Parathyroid adenoma (tissue), 2 donors: ENCODE data around the gene DYRK2.

Experiments
- H2AFZ ChIP-seq: fragments of 300-600 bp; sonication (generic); one replicate; pipeline ENCODE4 v1.7.0; 2017; ENCODE audit warnings: antibody characterized with exemption, mild to moderate bottlenecking
- H3K27ac ChIP-seq: fragments of 300-600 bp; sonication (generic); one replicate; pipeline ENCODE4 v1.7.0; 2017
- H3K27me3 ChIP-seq: fragments of 300-600 bp; sonication (generic); one replicate; pipeline ENCODE4 v1.7.0; 2017; ENCODE audit warnings: low read length; ENCODE audit not compliant: control insufficient read depth, insufficient read depth
- H3K36me3 ChIP-seq: fragments of 300-600 bp; sonication (generic); one replicate; pipeline ENCODE4 v1.7.0; 2017; ENCODE audit warnings: low read length; ENCODE audit not compliant: control insufficient read depth, insufficient read depth
- H3K4me1 ChIP-seq: fragments of 300-600 bp; sonication (generic); one replicate; pipeline ENCODE4 v1.7.0; 2017; ENCODE audit warnings: control low read depth
- H3K4me2 ChIP-seq: fragments of 300-600 bp; sonication (generic); one replicate; pipeline ENCODE4 v1.7.0; 2017; ENCODE audit warnings: low read length
- H3K4me3 ChIP-seq: fragments of 300-600 bp; sonication (generic); one replicate; pipeline ENCODE4 v1.7.0; 2017; ENCODE audit warnings: low read depth, low read length
- H3K79me2 ChIP-seq: fragments of 300-600 bp; sonication (generic); one replicate; pipeline ENCODE4 v1.7.0; 2017; ENCODE audit warnings: control low read depth
- H3K9ac ChIP-seq: fragments of 300-600 bp; sonication (generic); one replicate; pipeline ENCODE4 v1.7.0; 2017; ENCODE audit warnings: mild to moderate bottlenecking
- H3K9me3 ChIP-seq: fragments of 300-600 bp; sonication (generic); one replicate; pipeline ENCODE4 v1.7.0; 2017; ENCODE audit warnings: low read length; ENCODE audit not compliant: control insufficient read depth
- CTCF ChIP-seq: fragments of 300-600 bp; sonication (generic); IDR thresholded peaks from one replicate; pipeline ENCODE4 v1.7.0; 2017; ENCODE audit warnings: antibody characterized with exemption, mild to moderate bottlenecking
- donor health status: primary hyperparathyroidism.

The DYRK2 gene

DNA sequence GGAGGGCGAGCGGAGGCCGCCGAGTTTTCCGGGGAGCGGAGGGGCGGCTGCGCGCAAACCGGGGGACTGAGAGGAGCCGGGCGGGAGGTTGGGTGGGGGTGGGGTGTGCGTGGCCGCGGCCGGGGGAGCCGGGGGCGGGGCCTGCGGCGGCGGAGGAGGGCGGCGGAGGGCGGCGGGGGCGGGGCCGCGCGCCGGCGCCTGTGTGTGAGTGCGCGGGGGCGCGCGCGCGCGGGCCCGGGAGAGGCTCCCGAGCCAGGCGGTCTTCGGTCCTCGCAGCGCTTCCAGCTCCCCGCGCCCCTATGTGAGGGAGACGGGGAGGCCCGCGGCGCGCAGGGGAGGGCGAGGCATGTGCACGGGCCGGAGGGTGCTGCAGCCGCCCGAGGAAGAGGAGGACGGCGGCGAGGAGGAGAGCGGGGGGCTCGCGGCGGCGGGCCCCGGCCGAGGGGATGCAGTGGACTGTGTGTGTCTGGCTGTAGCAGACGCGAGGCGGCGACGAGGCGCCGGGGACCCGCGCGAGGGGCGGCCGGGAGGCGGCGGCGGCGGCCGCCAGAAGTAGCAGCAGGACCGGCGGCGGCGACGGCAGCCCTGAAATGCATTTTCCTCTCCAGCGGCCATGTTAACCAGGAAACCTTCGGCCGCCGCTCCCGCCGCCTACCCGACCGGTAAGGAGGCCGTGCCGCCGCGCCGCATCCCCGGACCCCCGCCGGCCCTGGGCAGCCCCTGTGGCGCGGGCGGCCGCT, at the start of gene DYRK2:
DYRK2 (plus strand) TSS at position 225 of the 740 bp plus-strand sequence; CDS start at position 614, 389 bp downstream.
- Histone ChIP-seq H3K4me1 (peaks cover 21% of the 10 kb centered on the region), H3K27ac (peak within 1 kb of the TSS; percentile 93), H3K36me3 (no peaks in the 10 kb centered on the region), H3K79me2 (peaks cover 15% of the 10 kb centered on the region), H3K4me3 (peak within 1 kb of the TSS; percentile 90), H3K9me3 (no peaks in the 10 kb centered on the region), H3K9ac (peak within 1 kb of the TSS; percentile 67), H3K4me2 (peak within 1 kb of the TSS; percentile 92), H3K27me3 (no peaks in the 10 kb centered on the region), H2AFZ (peak within 1 kb of the TSS; percentile 97)
- peak; percentile 10 for TF ChIP-seq CTCF

- H2AFZ ChIP-seq, result no peak overlapping the region
- no peak overlapping the region for H3K9ac ChIP-seq
- peaks cover 2% of the 10 kb centered on the region for H3K4me1 ChIP-seq
- no peak overlapping the region for H3K4me3 ChIP-seq
- no peak for TF ChIP-seq CTCF
- H3K79me2 ChIP-seq, result no peaks in the 10 kb centered on the region
- no peaks in the 10 kb centered on the region for H3K36me3 ChIP-seq
- H3K4me2 ChIP-seq, result no peak overlapping the region
- H3K9me3 ChIP-seq, result no peaks in the 10 kb centered on the region
- no peaks in the 10 kb centered on the region for H3K27me3 ChIP-seq
- H3K27ac ChIP-seq, result no peak overlapping the region
Observed at GRCh38 chr12:67599691-67600090, 48.9 kb upstream of the DYRK2 start.

GRCh38 chr12:67601126-67601525, 47.4 kb upstream of the DYRK2 start:
- H3K4me3 ChIP-seq, result no peak overlapping the region
- no peak overlapping the region for H3K4me2 ChIP-seq
- no peak for TF ChIP-seq CTCF
- no peaks in the 10 kb centered on the region for H3K9me3 ChIP-seq
- H3K9ac ChIP-seq, result no peak overlapping the region
- no peaks in the 10 kb centered on the region for H3K36me3 ChIP-seq
- no peaks in the 10 kb centered on the region for H3K79me2 ChIP-seq
- no peak overlapping the region for H3K27ac ChIP-seq
- no peaks in the 10 kb centered on the region for H3K27me3 ChIP-seq
- H3K4me1 ChIP-seq, result no peaks in the 10 kb centered on the region
- no peak overlapping the region for H2AFZ ChIP-seq

- H3K4me3 ChIP-seq, result no peak overlapping the region
- no peaks in the 10 kb centered on the region for H3K36me3 ChIP-seq
- no peak overlapping the region for H3K9ac ChIP-seq
- no peak for TF ChIP-seq CTCF
- H3K27me3 ChIP-seq, result no peaks in the 10 kb centered on the region
- H3K79me2 ChIP-seq, result no peaks in the 10 kb centered on the region
- H3K9me3 ChIP-seq, result no peaks in the 10 kb centered on the region
- no peaks in the 10 kb centered on the region for H3K4me1 ChIP-seq
- no peak overlapping the region for H3K27ac ChIP-seq
- H2AFZ ChIP-seq, result no peak overlapping the region
- H3K4me2 ChIP-seq, result no peak overlapping the region
Observed at GRCh38 chr12:67609226-67609870, 39.2 kb upstream of the DYRK2 start.
